HG03135 (cell line): ENCODE data around the gene ALB.
"Not testable (repeated sequence)": the region's sequence is repeated elsewhere in the genome, so short reads cannot be mapped to it uniquely, and the experiment has no call there.

Source experiments
- ATAC-seq: cut with Tn5 transposase; IDR thresholded peaks from one replicate; pipeline ENCODE4 v1.9.1; 2021; ENCODE audit warnings: mild to moderate bottlenecking, moderate library complexity; ENCODE audit not compliant: unreplicated experiment

Gene ALB

GRCh38 chr4:73404042-73404441 is at the start of gene ALB:
TSS of gene ALB (plus strand) at chr4:73404287. CDS start at chr4:73404328, 41 bp downstream.
- ATAC-seq = no peak

GRCh38 chr4:73357174-73357573 is 46.9 kb upstream of the ALB start:
- not testable (repeated sequence) for ATAC-seq

- not testable (repeated sequence) for ATAC-seq
Observed at GRCh38 chr4:73369506-73370199, 34.4 kb upstream of the ALB start.

GRCh38 chr4:73375328-73375741 is 28.8 kb upstream of the ALB start:
- no peak for ATAC-seq

GRCh38 chr4:73376251-73376650 is 27.8 kb upstream of the ALB start:
- ATAC-seq = no peak

GRCh38 chr4:73376976-73377375 is 27.1 kb upstream of the ALB start:
- no peak for ATAC-seq

GRCh38 chr4:73378887-73379286 is 25.2 kb upstream of the ALB start:
- ATAC-seq = no peak

GRCh38 chr4:73379946-73380345 is 24.1 kb upstream of the ALB start:
- ATAC-seq = no peak

GRCh38 chr4:73381214-73381613 is 22.9 kb upstream of the ALB start:
- ATAC-seq = no peak

- no peak for ATAC-seq
Observed at GRCh38 chr4:73383452-73383851, 20.6 kb upstream of the ALB start.

GRCh38 chr4:73387552-73387951 is 16.5 kb upstream of the ALB start:
- no peak for ATAC-seq

- ATAC-seq = no peak
Observed at GRCh38 chr4:73388887-73389286, 15.2 kb upstream of the ALB start.

- ATAC-seq = not testable (repeated sequence)
Observed at GRCh38 chr4:73389663-73390062, 14.4 kb upstream of the ALB start.

- ATAC-seq = no peak
Observed at GRCh38 chr4:73391774-73392173, 12.3 kb upstream of the ALB start.

- no peak for ATAC-seq
Observed at GRCh38 chr4:73392936-73393335, 11.2 kb upstream of the ALB start.

GRCh38 chr4:73396304-73396703 is 7.8 kb upstream of the ALB start:
- no peak for ATAC-seq

- ATAC-seq = no peak
Observed at GRCh38 chr4:73396993-73397972, 6.8 kb upstream of the ALB start.

- ATAC-seq = no peak
Observed at GRCh38 chr4:73401412-73401811, 2.7 kb upstream of the ALB start.

GRCh38 chr4:73404457-73404856 is 370 bp downstream of the ALB start:
- no peak for ATAC-seq

- ATAC-seq = no peak
Observed at GRCh38 chr4:73405138-73405537, 1.1 kb downstream of the ALB start.

GRCh38 chr4:73406548-73406875 is 2.4 kb downstream of the ALB start:
- no peak for ATAC-seq

GRCh38 chr4:73407227-73407673 is 3.2 kb downstream of the ALB start:
- no peak for ATAC-seq
